Mucosa of gallbladder (tissue), 1 donor: ENCODE measurements around the gene CNN2. TPM values are rescaled to one million over a fixed set of nuclear protein-coding genes. Genes with fewer than 3 reads are reported as not detected.
"Not testable (repeated sequence)": the region's sequence is repeated elsewhere in the genome, so short reads cannot be mapped to it uniquely, and the experiment has no call there.

Experiments
- DNase-seq: peaks from one replicate; pipeline ENCODE4 v3.0.0-alpha.2; 2020; ENCODE audit warnings: low spot score
- total RNA-seq: library from RNA; stranded (reverse); gene quantifications from one replicate; pipeline ENCODE4 v1.2.1, GENCODE V29; 2021
- donor health status: DM: no; HTN: no; CAD: no.

CNN2 gene
- total RNA-seq, 1 donor from 2014 or later, result 104 TPM

DNA sequence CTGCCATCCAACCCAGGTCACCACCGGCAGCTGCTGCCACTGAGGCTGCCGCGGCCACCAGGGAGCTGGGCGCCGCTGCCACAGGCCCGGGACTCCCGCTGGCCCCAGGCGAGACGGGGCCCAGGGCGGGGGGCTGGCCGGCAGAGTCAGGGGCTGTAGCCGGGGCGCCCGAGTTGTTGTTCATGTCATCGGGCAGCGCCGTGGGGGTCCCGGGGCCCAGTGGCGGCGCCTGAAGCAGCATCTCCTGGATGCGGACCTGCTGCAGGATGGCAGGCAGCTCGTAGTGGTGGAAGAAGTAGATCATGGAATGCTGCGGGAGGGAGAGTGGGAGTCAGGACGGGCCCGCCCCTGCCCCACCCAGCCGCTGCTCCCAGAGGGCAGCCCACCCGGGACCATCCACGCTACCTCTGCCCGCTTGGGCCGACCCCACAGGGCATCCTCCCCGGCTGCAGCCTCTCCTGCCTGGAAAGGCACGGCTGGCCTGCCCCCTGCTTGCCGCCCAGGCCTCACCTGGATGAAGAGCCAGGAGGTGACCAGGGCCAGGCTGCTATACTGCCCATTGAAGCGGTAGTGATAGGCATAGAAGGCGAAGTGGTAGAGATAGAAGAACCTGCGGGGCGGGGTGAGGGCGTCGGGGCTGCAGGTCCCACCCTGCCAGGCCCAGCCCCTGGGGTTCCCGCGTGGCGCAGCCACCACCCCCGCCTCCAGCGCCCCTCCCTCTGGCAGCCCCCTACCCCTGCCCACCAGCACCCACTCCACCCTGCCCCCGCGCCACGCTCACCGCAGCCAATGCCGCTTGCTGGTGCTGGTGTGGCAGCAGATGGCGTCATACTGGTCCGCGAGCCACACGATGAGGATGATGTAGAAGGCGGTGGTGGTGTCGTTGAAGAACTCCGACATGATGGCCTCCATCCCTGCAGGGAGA, 15.6 kb upstream of the CNN2 start:
- DNase-seq, result no peak

DNA sequence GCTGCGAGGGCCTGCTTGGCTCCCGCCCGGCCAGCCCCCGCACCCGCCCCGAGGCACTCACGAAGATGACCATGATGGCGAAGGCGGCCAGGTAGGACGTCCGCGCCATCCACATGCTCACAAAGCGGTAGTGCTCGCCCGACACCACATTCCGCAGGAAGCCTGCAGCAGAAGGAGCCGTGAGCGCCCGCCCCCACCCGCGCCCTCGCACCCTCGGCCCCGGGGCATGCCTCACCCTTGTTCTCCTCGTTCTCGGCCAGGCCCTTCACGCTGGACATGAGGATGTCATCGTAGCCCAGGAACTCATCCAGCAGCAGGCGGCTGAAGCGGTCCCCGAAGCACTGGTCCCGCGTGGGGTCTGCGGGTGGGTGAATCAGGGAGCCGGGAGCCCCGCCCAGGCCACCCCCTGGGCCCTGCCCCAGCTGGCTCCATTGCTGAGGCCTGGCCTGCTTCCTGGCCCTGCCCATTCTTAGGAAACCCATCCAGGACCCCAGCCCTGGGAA, 14.5 kb upstream of the CNN2 start:
- DNase-seq, result no peak

DNA sequence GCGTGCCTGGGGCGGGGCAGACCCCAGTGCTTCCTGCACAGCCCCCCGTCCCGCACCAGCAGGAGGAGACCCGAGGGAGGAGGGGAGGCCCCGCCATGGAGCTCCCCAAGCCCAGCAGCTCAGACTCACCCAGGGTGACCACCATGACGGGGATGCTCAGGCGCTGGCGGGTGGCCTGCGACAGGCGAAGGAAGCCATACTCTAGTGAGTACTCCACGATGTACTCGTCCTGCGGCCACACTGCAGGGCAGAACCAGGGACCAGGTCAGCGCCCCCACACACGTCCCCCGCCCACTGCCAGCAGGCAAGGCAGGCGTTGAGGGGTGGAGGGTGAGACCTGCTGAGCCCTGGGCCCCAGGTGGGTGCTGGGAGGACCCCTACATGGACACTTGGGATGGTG, 14.1 kb upstream of the CNN2 start:
- DNase-seq, result no peak

DNA sequence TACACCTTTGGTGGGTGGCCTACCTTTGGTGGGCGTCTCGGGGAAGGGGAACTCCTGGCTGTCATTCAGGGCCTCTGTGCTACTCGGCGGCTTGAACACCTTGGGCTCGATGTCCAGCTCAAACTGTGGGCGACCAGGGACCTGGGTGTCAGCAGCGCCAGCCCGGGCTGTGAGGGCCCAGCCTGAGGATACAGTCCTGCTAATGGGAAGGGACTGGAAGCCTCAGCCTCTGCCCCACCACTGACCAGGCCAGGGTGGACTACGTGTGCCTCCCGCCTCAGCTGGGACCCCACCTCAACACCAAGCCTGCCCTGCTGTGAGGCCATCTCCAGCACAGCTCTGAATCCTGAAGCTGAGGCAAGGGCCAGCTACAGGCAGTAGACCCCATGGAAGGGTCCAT, 13.2 kb upstream of the CNN2 start:
- no peak for DNase-seq

DNA sequence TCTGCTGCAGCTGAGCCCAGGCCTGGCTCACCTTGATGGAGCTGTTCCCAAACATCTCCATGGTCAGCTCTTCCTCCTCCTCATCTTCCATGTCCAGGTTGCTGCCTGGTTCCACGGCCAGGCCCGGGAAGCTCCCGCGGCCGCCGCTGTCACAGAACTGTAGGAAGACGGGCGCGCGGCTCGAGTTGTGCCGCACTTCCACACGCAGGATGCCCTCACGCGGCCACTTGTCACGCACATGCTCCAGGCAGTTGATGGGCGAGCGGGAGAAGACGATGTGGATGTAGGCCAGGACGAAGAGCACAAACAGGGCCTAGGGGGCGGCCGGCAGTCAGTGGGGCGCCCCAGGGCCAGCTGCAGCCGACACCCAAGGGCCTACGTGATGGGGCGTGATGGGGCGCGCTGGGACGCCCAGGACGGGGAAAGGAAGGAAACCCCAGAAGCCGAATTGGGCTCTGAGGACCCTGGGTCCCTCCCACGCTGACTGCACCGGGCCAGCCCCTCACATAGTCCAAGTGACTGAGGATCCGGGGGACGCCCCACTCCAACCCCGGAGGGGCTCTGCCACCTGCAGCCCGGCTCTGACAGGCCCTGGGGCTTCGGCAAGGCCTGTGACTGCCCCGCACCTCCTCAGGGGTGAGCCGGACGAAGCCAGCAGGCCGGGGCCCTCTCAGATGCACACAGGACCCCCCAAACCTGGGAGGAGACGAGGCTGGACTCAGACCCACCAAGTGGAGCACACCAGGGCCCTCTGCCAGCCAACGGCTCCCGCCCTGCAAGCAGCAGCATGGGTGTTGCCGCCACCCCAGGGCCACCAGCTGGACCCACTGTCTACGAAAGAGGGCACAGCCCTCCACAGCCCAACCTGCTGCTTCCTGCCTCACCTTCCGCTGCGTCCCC, 12.0 kb upstream of the CNN2 start:
- no peak for DNase-seq

DNA sequence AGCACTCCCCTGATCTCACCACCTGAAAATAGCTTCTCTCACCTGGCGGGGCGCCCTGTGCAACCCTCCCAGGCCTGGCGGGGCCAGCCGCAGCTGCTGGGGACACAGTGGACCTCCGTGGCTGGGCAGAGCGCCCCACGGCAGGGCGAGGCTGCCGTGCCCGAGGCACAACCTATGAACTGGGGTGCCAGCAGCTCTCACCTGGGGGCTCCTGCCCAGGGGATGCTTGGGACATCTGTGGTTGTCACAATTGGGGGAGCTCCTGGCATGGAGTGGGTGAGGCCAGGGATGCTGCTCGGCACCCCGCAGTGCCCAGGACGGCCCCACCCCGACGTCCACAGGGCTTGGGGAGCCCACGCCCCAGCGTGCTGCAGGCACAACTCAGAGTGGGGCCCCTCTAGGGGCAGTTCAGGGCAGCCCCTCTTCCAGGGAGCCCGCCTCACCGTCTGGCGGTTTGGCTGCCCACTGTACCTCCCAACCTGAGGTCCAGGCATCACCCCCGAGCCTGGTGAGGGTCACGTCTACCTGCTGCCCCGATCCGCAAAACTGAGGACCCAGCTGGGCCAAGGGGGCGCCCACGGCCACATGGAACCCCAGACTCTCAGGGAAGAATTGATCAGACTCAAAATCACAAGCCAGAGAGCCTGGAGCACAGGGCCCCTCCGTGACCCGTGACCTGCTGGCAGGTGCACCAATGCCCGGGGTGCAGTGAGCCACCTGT, 11.2 kb upstream of the CNN2 start:
- DNase-seq, result no peak

DNA sequence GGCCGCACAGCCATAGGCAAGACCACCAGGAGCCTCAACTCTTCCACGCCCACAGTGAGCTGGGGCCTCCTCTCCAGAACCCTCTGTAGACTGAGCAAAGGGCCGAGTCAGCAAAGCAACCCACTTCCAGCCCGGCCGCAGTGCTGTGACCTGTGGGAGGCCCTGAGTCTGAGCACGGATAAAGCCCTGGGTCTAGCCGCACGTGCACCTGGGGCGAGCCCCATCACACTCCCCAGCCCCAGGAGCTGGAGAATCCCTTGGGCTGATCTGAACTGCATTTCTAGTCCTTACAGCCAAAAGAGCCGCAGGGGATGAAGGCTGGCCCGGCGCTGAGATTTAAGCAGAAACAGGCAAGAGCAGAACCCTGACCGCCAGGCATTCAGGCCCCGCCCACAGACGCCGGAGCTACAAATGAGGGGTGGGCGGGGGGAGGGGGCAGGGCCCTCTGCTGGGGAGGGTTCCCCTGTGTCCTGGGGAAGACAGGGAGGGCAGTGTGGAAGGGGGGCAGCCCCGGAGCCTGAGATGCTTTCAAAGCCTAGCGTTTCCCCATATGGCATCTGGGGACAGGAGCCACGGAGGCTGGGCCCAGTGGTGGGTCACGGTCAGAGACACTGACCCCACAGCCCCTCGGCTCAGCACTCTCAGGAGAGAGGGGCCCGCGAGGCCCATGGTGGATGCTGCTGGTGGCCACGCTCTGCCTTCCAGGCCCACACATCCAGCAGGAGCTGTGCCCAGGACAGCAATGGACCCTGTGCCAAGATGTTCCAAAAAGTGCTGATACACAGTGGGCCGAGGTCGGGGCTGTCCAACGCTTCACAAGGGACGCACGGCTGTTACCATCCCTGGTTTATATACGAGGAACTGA, 10.4 kb upstream of the CNN2 start:
- no peak for DNase-seq

DNA sequence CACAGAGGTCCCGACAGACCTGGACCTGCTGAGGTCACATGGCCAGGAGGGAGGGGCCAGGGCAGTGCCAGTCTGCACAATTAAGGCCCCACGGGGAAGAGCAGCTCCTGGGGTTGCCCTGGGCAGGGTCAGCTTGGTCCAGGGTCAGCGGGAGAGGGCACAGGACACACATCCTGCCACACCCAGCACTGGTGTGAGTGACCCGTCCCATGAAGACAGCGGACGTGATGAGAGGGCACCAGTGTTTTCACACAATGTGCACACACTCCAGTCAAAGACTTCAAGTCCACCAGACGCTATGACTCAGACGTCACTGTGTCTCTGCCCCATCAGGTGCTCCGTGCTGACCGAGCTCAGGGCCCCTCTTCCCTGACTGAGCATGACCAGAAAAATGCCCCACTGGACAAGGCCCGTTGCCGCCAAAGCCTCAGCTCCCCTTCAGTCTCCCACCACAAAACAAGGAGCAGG, 9.7 kb upstream of the CNN2 start:
- no peak for DNase-seq

DNA sequence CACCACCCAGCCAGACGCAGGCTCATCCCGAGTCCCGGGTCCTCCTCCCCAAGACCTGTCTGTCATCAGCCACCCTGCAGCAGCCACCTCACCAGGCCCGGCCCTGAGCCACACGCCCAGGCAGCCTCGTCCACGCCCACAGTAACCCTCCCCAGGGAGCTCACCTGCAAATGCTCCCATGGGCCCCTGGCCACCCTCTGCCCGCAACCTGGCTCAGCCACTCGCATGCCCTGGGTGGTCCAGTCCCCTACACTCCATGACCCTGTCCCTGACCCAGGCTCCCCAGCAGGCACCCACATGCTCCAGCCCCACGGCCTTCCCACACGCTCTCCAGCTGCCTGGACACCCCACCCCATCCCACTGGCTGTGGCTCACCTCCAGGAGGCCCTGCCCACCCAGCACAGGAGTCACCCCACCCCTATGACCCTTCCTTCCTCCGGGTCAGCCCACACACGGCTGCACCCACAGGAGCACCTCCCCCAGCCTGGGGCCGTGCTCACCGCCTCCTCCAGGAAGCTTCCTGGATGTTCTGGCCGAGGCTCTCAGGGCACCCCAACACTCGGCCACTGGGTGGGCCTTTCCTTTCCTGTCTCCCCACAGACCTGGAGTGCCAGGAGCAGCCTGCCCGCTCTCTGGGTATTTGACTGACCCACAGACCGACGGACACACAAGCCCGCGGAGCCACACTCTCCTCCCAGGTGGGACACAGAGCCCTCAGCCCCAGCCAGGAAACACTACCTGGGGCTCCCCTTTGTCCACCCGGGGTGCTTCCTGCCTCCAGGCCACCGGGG, 9.1 kb upstream of the CNN2 start:
- DNase-seq, result no peak

DNA sequence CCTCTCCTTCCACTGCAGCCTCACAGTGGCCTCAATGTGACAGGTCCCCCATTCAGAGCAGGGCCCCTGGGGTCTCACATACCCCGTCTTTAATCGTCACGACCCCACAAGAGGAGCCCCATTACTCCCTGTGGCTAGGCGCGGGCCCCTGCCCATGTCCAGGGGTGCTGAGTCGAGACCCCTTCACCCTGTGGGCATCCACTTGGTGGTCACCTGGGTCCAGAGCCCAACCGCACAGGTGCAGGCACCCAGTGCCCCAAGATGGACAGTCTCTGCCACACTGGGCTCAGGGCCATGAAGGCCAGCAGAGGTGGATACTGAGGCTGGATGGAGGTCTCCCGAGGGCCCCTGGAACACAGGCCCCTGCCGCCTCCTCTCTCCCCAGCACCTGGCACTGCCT, 8.5 kb upstream of the CNN2 start:
- DNase-seq, result no peak

DNA sequence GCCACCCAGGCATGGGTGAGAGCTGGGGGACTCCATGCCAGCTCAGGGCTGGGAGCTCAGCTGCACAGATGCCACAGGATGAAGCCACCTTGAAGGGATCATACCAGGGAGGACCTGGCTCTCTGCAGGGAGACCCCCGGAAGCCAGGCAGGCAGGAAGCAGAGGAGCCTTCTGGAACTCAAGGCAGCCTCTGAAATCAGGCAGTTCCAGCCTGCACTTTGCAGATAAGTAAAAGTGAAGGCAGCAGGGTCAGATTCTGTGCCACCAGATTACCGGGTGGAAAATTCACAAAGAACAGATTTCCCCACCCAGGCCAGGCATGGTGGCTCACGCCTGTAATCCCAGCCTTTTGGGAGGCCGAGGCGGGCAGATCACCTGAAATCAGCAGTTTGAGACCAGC, 8.0 kb upstream of the CNN2 start:
- no peak for DNase-seq

DNA sequence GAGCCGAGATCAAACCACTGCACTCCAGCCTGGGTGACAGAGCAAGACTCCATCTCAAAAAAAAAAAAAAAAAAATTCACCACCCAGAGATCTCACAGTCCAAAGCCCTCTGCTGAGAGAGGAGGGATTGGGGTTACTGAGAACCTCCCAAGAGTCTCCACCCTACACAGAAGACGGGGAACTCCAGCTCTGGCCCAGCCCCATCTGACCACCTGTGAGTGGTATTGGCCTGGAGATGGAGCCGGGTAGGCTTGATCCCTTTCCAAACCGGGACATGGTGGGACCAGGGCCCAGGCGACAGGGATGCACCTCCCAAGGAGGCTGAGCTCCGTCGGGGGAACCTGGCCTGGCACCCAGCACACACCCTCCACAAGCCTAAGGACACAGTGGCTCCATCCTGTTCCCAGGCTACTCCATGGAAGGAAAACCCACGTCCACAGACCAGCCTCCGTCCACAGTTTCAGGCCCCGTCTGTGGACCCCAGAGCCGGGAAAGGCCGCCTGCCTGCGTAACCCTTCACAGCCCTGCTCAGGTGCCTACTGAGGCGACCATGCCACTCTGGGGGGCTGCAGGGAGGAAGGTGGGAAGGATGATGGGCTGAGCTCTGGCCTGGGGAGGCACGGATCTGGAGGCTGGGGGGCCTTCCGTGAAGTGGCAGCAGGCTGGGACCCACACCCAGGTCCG, 7.3 kb upstream of the CNN2 start:
- no peak for DNase-seq

DNA sequence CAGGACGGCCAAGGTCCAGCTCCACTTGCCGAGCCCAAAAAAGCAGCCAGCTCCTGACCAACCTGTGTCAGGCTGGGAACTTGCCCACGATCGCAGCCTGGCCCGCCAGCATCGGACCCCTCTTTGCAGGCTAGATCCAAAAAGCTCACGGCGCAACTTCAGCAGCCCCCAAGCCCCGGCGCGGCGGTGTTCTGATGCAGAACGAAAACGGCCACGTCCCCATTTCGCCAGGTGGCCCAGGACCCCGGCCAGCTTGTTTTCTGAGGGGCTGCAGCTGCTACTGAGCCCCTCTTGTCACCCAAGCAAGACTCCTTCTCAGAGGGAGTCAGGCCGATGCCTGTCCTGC, 6.8 kb upstream of the CNN2 start:
- DNase-seq, result no peak

DNA sequence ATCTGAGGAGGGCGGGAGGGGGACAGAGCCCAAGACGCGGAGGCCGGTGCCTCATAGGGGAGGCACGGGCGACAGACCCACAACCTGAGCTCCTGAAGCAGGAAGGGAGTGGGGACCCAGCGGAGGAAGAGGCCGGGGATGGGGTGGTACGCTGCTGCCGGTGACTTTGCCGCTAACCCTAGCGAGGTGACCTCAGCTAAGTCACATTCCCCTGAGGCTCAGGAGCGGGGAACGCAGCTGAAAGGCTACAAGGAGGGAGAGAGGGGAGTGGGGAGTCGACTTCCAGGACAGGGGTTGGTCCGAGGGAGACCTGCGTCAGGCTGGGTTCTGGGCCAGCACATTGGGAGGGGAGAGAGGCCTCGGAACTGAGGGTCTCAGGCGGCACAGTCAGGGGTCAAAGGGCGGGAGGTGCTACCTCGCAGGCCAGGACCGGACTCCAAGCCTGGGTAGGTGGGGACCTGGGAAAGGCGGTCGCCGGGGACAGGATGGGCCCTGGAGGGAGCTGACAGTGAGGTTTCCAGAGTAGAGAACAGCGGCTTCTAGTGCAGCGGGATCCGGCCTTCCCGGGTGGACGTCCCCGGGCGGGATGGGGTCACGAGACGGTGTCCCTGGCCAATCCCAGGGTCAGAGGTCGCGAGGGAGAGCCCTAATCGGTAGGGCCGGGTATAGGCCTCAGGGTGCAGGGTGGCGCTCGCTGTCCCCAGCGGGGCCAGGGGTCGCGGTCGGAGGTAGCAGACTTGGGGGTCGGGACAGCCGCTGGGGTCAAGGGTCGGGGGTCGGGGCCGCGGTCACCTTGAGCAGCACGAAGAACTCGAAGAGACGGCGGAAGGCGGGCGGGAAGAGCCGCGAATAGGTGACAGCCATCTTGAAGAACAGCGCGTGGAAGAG, 6.2 kb upstream of the CNN2 start:
- no peak for DNase-seq

DNA sequence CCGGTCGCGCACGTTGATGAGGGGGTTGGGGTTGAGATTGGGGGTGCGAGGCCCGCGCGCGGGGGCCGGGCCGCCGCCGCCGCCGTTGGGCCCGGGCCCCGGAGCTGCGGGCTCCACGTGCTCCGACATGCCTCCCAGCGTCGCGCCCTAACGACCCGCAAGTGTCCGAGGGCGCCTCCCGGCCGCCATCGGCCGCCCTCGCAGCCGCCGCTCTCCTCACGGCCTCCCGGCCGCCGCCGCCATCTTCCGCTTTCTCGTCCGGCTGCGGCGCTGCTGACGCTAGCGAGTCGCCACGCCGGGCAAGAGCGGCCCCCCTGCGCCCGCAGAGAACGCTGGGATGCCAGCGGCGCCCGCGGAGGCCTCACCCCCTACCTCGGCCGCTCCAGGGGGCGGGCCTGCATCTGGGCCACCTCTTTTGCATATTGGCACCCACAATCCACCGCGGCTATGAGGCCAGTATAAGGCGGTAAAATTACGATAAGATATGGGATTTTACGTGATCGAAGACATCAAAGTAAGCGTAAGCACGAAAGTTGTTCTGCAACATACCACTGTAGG, 5.5 kb upstream of the CNN2 start, which contains the start of gene TMEM259:
Gene TMEM259, minus strand, starts transcription at position 256 of the 558 bp plus-strand sequence. Its CDS starts 127 bp downstream, at position 129.
- DNase-seq, result peak; percentile 98

DNA sequence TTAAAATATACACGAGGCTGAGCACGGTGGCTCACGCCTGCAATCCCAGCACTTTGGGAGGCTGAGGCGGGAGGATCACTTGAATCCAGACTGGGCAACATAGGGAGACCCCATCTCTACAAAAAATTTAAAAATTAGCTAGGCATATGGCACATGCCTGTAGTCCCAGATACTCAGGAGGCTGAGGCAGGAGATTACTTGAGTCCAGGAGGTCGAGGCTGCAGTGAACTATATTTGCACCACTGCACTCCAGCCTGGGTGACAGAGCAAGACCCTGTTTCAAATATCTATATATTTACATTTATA, 2.6 kb upstream of the CNN2 start:
- not testable (repeated sequence) for DNase-seq

DNA sequence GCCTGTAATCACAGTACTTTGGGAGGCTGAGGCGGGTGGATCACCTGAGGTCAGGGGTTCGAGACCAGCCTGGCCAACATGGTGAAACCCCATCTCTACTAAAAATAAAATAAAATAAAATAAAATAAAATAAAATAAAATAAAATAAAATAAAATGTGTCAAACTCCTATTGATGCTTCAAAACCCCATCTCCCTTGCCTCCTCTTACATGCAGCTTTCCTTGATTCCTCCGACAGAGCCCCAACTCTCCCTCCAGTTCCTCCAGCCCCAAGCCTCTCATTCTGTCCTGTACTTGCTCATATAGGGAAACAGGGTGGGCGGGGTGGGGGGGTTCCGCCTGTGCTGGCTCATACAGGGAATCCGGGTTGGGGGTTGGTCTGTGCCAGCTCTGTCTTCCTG, 1.3 kb upstream of the CNN2 start:
- not testable (repeated sequence) for DNase-seq
